K562 (cell line): ENCODE data around the gene CHRNA3.

Experiments
- BCLAF1 ChIP-seq, 2 experiments: fragments of 450-650 bp in 1 of 2; IDR thresholded peaks; 2 replicates each; pipeline ENCODE4 v1.6.1; 2011 to 2017; ENCODE audit warnings: low read depth in 2 of 2, antibody characterized with exemption in 1 of 2, borderline replicate concordance in 1 of 2, low read length in 1 of 2, mild to moderate bottlenecking in 1 of 2, mixed read lengths in 1 of 2; ENCODE audit not compliant: control insufficient read depth in 1 of 2
- CBFA2T3 ChIP-seq: fragments of 450-650 bp; IDR thresholded peaks from 2 replicates; pipeline ENCODE4 v1.6.1; 2017
- DACH1 ChIP-seq: fragments of 450-650 bp; IDR thresholded peaks from 2 replicates; pipeline ENCODE4 v1.6.1; 2018; ENCODE audit not compliant: partially characterized antibody
- FOXJ3 ChIP-seq: sonication (generic); formaldehyde crosslinking; IDR thresholded peaks from 2 replicates; pipeline ENCODE4 v1.4.0; 2020; ENCODE audit warnings: mild to moderate bottlenecking, missing genetic modification reagents
- MAZ ChIP-seq, 2 experiments: fragments of 450-650 bp in 1 of 2; sonication (generic) in 1 of 2; formaldehyde crosslinking; IDR thresholded peaks in 1 of 2; conservative IDR thresholded peaks in 1 of 2; 2 replicates each; pipeline versions ENCODE4 v1.4.0 to v1.5.0; 2020; ENCODE audit warnings: mild to moderate bottlenecking in 1 of 2, missing genetic modification reagents in 1 of 2
- MED1 ChIP-seq: sonication (generic); formaldehyde crosslinking; IDR thresholded peaks from 2 replicates; pipeline ENCODE4 v1.8.1; 2023; ENCODE audit warnings: missing genetic modification reagents, borderline replicate concordance
- MEF2D ChIP-seq: conservative IDR thresholded peaks from 2 replicates; pipeline ENCODE4 v1.6.1; 2016; ENCODE audit warnings: low read depth, missing genetic modification characterization, missing compliant biosample characterization
- NFIC ChIP-seq: fragments of 450-650 bp; IDR thresholded peaks from 2 replicates; pipeline ENCODE4 v1.6.1; 2017; ENCODE audit warnings: mild to moderate bottlenecking, inconsistent platforms
- POLR2A ChIP-seq: fragments of 450-650 bp; conservative IDR thresholded peaks from 2 replicates; pipeline ENCODE4 v1.6.1; 2016
- SMAD1 ChIP-seq: fragments of 150-350 bp; IDR thresholded peaks from 2 replicates; pipeline ENCODE4 v1.6.1; 2014; ENCODE audit warnings: low read length, low read depth; ENCODE audit not compliant: partially characterized antibody
- TARDBP ChIP-seq: fragments of 450-650 bp; IDR thresholded peaks from 2 replicates; pipeline ENCODE4 v1.6.1; 2016
- TF ChIP-seq, protein P1 (sequence below), 3 experiments: IDR thresholded peaks in 2 of 3; conservative IDR thresholded peaks in 1 of 3; 2 replicates each; pipeline ENCODE4 v1.5.1; 2011 to 2012; ENCODE audit warnings: low read length in 3 of 3, mild to moderate bottlenecking in 3 of 3, control low read depth in 2 of 3, improper control_type of control experiment in 1 of 3, inconsistent platforms in 1 of 3, low read depth in 1 of 3, mixed read lengths in 1 of 3, moderate library complexity in 1 of 3; ENCODE audit not compliant: insufficient read depth in 2 of 3

GRCh38 chr15:78628227-78628626 lies 7.4 kb upstream of the CHRNA3 start:
- TF ChIP-seq NFIC (no peak), TARDBP (no peak), MEF2D (tag) (no peak), CBFA2T3 (no peak), BCLAF1 (IDR thresholded peaks at IDR 0.05; ENCODE audit: borderline replicate concordance in 1 of 2, control insufficient read depth in 1 of 2, low read depth in 2 of 2, low read length in 1 of 2) (no peak), MAZ (CRISPR knock-in tag; conservative IDR thresholded peaks at IDR 0.05 in 1 of 2, IDR thresholded peaks at IDR 0.05 in 1 of 2) (no peak), FOXJ3 (CRISPR knock-in tag) (no peak), DACH1 (no peak), POLR2A (no peak), MED1 (no peak), SMAD1 (no peak)
- TF ChIP-seq, protein P1, sequence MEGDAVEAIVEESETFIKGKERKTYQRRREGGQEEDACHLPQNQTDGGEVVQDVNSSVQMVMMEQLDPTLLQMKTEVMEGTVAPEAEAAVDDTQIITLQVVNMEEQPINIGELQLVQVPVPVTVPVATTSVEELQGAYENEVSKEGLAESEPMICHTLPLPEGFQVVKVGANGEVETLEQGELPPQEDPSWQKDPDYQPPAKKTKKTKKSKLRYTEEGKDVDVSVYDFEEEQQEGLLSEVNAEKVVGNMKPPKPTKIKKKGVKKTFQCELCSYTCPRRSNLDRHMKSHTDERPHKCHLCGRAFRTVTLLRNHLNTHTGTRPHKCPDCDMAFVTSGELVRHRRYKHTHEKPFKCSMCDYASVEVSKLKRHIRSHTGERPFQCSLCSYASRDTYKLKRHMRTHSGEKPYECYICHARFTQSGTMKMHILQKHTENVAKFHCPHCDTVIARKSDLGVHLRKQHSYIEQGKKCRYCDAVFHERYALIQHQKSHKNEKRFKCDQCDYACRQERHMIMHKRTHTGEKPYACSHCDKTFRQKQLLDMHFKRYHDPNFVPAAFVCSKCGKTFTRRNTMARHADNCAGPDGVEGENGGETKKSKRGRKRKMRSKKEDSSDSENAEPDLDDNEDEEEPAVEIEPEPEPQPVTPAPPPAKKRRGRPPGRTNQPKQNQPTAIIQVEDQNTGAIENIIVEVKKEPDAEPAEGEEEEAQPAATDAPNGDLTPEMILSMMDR (IDR thresholded peaks at IDR 0.05 in 2 of 3, conservative IDR thresholded peaks at IDR 0.05 in 1 of 3; ENCODE audit: insufficient read depth in 2 of 3, low read depth in 1 of 3, low read length in 3 of 3), result no peak
